ENCODE results near the gene DLL4. TPM values are rescaled to one million over a fixed set of nuclear protein-coding genes. Genes with fewer than 3 reads are reported as not detected.

Gene DLL4
- total RNA-seq, 2 donors from 2014 or later, result 0.20 to 0.64 TPM

DNA sequence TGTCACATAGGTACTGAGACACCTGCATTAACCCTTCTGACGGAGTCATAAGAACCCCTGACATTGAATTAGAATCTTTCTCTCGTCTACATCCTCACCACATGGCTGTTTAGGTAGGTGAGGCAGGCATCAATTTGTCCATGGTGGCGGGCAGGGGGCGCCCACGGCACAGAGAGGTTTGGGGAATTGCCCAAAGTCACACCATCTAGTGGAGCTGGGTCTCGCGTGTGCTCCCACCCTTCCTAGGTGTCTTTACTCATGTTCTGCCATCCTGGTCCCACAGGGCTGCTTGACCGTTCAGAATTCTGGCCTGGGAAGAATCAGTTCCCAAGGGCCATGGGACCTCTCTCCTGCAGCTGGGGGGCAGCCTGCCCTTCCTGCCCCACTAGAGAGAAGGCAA, 14.7 kb upstream of the DLL4 start:
- Histone ChIP-seq H3K9ac (ENCODE audit: extremely low read depth, low read length, poor library complexity, severe bottlenecking) (no peak overlapping the region), H3K4me3 (ENCODE audit: low read length) (no peak overlapping the region), H3K4me1 (ENCODE audit: control insufficient read depth, insufficient read depth, low read length) (peaks cover 5% of the 10 kb centered on the region), H3K27ac (ENCODE audit: low read depth, low read length) (no peak overlapping the region), H3K36me3 (ENCODE audit: control insufficient read depth, insufficient read depth, low read length) (no peaks in the 10 kb centered on the region), H3K9me3 (ENCODE audit: control insufficient read depth, low read length) (no peaks in the 10 kb centered on the region), H3K27me3 (ENCODE audit: control insufficient read depth, insufficient read depth, low read length, poor library complexity, severe bottlenecking) (peaks cover 13% of the 10 kb centered on the region)
- Mint-ChIP-seq H3K36me3 (ENCODE audit: low read depth) (no peaks in the 10 kb centered on the region), H3K27ac (no peak overlapping the region), H3K4me3 (no peak overlapping the region), H3K9me3 (no peaks in the 10 kb centered on the region), H3K27me3 (ENCODE audit: insufficient read depth) (peaks cover 32% of the 10 kb centered on the region), H3K4me1 (peaks cover 9% of the 10 kb centered on the region)
- peak; percentile 76 for DNase-seq
- WGBS, 2 experiments (ENCODE audit: insufficient coverage in 1 of 2, insufficient read length in 1 of 2), result 81 to 87% methylated on average over 5 to 8 of the region's 8 CpGs
- TF ChIP-seq, protein P1, sequence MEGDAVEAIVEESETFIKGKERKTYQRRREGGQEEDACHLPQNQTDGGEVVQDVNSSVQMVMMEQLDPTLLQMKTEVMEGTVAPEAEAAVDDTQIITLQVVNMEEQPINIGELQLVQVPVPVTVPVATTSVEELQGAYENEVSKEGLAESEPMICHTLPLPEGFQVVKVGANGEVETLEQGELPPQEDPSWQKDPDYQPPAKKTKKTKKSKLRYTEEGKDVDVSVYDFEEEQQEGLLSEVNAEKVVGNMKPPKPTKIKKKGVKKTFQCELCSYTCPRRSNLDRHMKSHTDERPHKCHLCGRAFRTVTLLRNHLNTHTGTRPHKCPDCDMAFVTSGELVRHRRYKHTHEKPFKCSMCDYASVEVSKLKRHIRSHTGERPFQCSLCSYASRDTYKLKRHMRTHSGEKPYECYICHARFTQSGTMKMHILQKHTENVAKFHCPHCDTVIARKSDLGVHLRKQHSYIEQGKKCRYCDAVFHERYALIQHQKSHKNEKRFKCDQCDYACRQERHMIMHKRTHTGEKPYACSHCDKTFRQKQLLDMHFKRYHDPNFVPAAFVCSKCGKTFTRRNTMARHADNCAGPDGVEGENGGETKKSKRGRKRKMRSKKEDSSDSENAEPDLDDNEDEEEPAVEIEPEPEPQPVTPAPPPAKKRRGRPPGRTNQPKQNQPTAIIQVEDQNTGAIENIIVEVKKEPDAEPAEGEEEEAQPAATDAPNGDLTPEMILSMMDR (conservative IDR thresholded peaks at IDR 0.05), result peak; percentile 71

DNA sequence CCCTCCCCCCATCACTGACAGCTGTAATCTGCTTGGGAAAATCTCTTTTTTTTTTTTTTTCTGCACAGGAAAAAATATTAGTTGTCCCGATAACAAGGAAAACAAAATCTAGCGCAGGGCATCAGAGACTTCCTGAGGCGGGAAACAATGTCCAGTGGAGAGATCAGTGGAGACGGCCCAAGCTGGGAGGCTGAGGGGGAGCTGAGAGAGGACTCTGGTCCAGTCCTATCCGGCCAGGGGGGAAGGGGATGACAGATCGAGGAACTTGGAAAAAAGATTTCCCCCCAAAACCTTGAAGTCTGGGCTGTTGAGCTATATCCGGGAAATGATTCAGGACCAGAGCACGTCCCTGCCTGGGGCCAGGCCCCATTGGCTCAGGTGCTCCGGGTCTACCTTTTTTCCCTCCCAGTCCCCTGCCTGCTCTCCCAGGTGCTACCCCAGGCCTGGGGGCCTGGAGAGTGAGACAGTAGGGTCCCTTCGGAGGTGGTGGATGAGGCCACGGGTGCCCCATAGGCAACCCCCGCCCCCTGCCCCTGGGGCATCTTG, 14.0 kb upstream of the DLL4 start:
- Histone ChIP-seq H3K36me3 (ENCODE audit: control insufficient read depth, insufficient read depth, low read length) (no peaks in the 10 kb centered on the region), H3K27ac (ENCODE audit: low read depth, low read length) (no peak overlapping the region), H3K4me1 (ENCODE audit: control insufficient read depth, insufficient read depth, low read length) (peaks cover 5% of the 10 kb centered on the region), H3K9ac (ENCODE audit: extremely low read depth, low read length, poor library complexity, severe bottlenecking) (no peak overlapping the region), H3K9me3 (ENCODE audit: control insufficient read depth, low read length) (no peaks in the 10 kb centered on the region), H3K4me3 (ENCODE audit: low read length) (no peak overlapping the region), H3K27me3 (ENCODE audit: control insufficient read depth, insufficient read depth, low read length, poor library complexity, severe bottlenecking) (peaks cover 20% of the 10 kb centered on the region)
- TF ChIP-seq, protein P1 (conservative IDR thresholded peaks at IDR 0.05), result no peak
- H3K36me3 Mint-ChIP-seq (ENCODE audit: low read depth), result no peaks in the 10 kb centered on the region
- peaks cover 9% of the 10 kb centered on the region for H3K4me1 Mint-ChIP-seq
- WGBS, 2 experiments (ENCODE audit: insufficient coverage in 1 of 2, insufficient read length in 1 of 2), result 90 to 100% methylated on average over 5 to 12 of the region's 12 CpGs
- H3K9me3 Mint-ChIP-seq, result no peaks in the 10 kb centered on the region
- H3K4me3 Mint-ChIP-seq, result no peak overlapping the region
- no peak overlapping the region for H3K27ac Mint-ChIP-seq
- H3K27me3 Mint-ChIP-seq (ENCODE audit: insufficient read depth), result peaks cover 39% of the 10 kb centered on the region
- DNase-seq, result no peak

DNA sequence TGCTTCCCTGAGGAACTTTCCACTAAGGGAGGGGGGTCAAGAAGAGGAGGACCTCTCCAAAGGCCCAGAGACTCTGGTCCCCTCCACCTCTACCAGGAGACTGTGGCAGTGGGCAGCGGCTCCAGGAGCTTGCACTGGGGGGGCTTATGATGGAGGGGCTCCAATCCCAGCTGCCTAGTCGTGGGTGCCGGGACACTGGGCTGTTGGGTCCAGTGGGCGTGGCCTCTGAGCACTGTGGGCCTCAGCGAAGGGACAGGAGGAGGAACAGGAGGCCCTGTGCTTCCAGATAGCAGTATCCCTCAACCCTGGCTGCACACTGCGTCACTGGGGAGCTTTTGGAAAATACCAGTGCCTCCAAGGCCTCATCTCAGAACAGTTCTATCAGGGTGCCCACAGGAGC, 13.5 kb upstream of the DLL4 start:
- no peak overlapping the region for H3K27ac Mint-ChIP-seq
- Histone ChIP-seq H3K36me3 (ENCODE audit: control insufficient read depth, insufficient read depth, low read length) (no peaks in the 10 kb centered on the region), H3K4me3 (ENCODE audit: low read length) (no peak overlapping the region), H3K9ac (ENCODE audit: extremely low read depth, low read length, poor library complexity, severe bottlenecking) (no peak overlapping the region), H3K9me3 (ENCODE audit: control insufficient read depth, low read length) (no peaks in the 10 kb centered on the region), H3K27ac (ENCODE audit: low read depth, low read length) (no peak overlapping the region), H3K4me1 (ENCODE audit: control insufficient read depth, insufficient read depth, low read length) (peaks cover 5% of the 10 kb centered on the region), H3K27me3 (ENCODE audit: control insufficient read depth, insufficient read depth, low read length, poor library complexity, severe bottlenecking) (peaks cover 23% of the 10 kb centered on the region)
- no peak for DNase-seq
- TF ChIP-seq, protein P1 (conservative IDR thresholded peaks at IDR 0.05), result no peak
- no peak overlapping the region for H3K4me3 Mint-ChIP-seq
- H3K27me3 Mint-ChIP-seq (ENCODE audit: insufficient read depth), result peaks cover 44% of the 10 kb centered on the region
- no peaks in the 10 kb centered on the region for H3K36me3 Mint-ChIP-seq (ENCODE audit: low read depth)
- H3K4me1 Mint-ChIP-seq, result peaks cover 9% of the 10 kb centered on the region
- H3K9me3 Mint-ChIP-seq, result no peaks in the 10 kb centered on the region
- 87 to 92% methylated on average over 3 to 6 of the region's 6 CpGs for WGBS, 2 experiments (ENCODE audit: insufficient coverage in 1 of 2, insufficient read length in 1 of 2)
